MM.1S (cell line): ENCODE data around the gene ASCC2.

ENCODE experiments used
- DNase-seq: peaks from one replicate; pipeline ENCODE4 v3.0.0-alpha.2; 2015
- H2AFZ ChIP-seq: fragments of 300-600 bp; sonication (generic); 2 replicates; pipeline ENCODE4 v1.6.0; 2016; ENCODE audit warnings: antibody characterized with exemption, low read length
- H3F3A ChIP-seq: fragments of 300-600 bp; sonication (generic); 2 replicates; pipeline ENCODE4 v1.6.1; 2016; ENCODE audit warnings: mild to moderate bottlenecking, antibody characterized with exemption, low read length, moderate library complexity, mixed read lengths; ENCODE audit not compliant: insufficient read depth
- H3K27ac ChIP-seq: fragments of 300-600 bp; sonication (generic); 2 replicates; pipeline ENCODE4 v1.5.1; 2016; ENCODE audit warnings: mild to moderate bottlenecking, low read length
- H3K27me3 ChIP-seq: fragments of 300-600 bp; sonication (generic); replicated peaks from 2 replicates; pipeline ENCODE4 v1.6.0; 2016; ENCODE audit warnings: low read length; ENCODE audit not compliant: insufficient read depth
- H3K36me3 ChIP-seq: fragments of 300-600 bp; sonication (generic); replicated peaks from 2 replicates; pipeline ENCODE4 v1.6.1; 2016; ENCODE audit warnings: mild to moderate bottlenecking, low read length, mixed read lengths; ENCODE audit not compliant: insufficient read depth
- H3K4me1 ChIP-seq: fragments of 300-600 bp; sonication (generic); 2 replicates; pipeline ENCODE4 v1.6.1; 2016; ENCODE audit warnings: low read length, mixed read lengths
- H3K4me2 ChIP-seq: fragments of 300-600 bp; sonication (generic); 2 replicates; pipeline ENCODE4 v1.6.0; 2016; ENCODE audit warnings: low read depth, low read length
- H3K4me3 ChIP-seq: fragments of 300-600 bp; sonication (generic); 2 replicates; pipeline ENCODE4 v1.5.1; 2016; ENCODE audit warnings: low read length, mixed read lengths
- H3K79me2 ChIP-seq: fragments of 300-600 bp; sonication (generic); 2 replicates; pipeline ENCODE4 v1.6.1; 2016; ENCODE audit warnings: mixed run types, low read length, mixed read lengths
- H3K9ac ChIP-seq: fragments of 300-600 bp; sonication (generic); 2 replicates; pipeline ENCODE4 v1.6.1; 2016; ENCODE audit warnings: low read length, mixed read lengths
- H3K9me2 ChIP-seq: fragments of 300-600 bp; sonication (generic); replicated peaks from 2 replicates; pipeline ENCODE4 v1.6.1; 2016; ENCODE audit warnings: mild to moderate bottlenecking, low read length, mixed read lengths; ENCODE audit not compliant: insufficient read depth
- H3K9me3 ChIP-seq: fragments of 300-600 bp; sonication (generic); replicated peaks from 2 replicates; pipeline ENCODE4 v1.6.1; 2016; ENCODE audit warnings: mild to moderate bottlenecking, low read length, mixed read lengths; ENCODE audit not compliant: insufficient read depth
- H4K20me1 ChIP-seq: fragments of 300-600 bp; sonication (generic); 2 replicates; pipeline ENCODE4 v1.6.1; 2016; ENCODE audit warnings: mild to moderate bottlenecking, low read length, moderate library complexity, mixed read lengths; ENCODE audit not compliant: insufficient read depth
- CTCF ChIP-seq: fragments of 300-600 bp; sonication (generic); IDR thresholded peaks from 2 replicates; pipeline ENCODE4 v1.5.1; 2016; ENCODE audit warnings: antibody characterized with exemption, low read length, mixed read lengths
- EZH2 ChIP-seq: fragments of 300-600 bp; sonication (generic); optimal IDR thresholded peaks from 2 replicates; pipeline ENCODE3; 2017; ENCODE audit warnings: low read depth, mild to moderate bottlenecking, antibody characterized with exemption, low read length, mixed read lengths
- EZH2phosphoT487 ChIP-seq: fragments of 300-600 bp; sonication (generic); IDR thresholded peaks from 2 replicates; pipeline ENCODE4 v1.6.1; 2018; ENCODE audit warnings: antibody characterized with exemption, low read length

Gene ASCC2

GRCh38 chr22:29833392-29833965 is 4.6 kb downstream of the ASCC2 start:
- no peak overlapping the region for H3K4me2 ChIP-seq
- H3K27ac ChIP-seq: no peak overlapping the region
- H3K27me3 ChIP-seq: no peaks in the 10 kb centered on the region
- no peak overlapping the region for H3K9ac ChIP-seq
- DNase-seq: no peak
- H2AFZ ChIP-seq: no peak overlapping the region
- no peak overlapping the region for H3K4me3 ChIP-seq
- no peaks in the 10 kb centered on the region for H3K9me3 ChIP-seq
- no peaks in the 10 kb centered on the region for H4K20me1 ChIP-seq
- no peaks in the 10 kb centered on the region for H3F3A ChIP-seq
- TF ChIP-seq EZH2phosphoT487 (no peak), EZH2 (no peak), CTCF (no peak)
- 0 out of 2 replicates have a peak, but pooled peaks cover 7% of the 10 kb centered on the region for H3K4me1 ChIP-seq
- H3K9me2 ChIP-seq: no peaks in the 10 kb centered on the region
- no peaks in the 10 kb centered on the region for H3K36me3 ChIP-seq
- H3K79me2 ChIP-seq: peaks cover 34% of the 10 kb centered on the region

- Histone ChIP-seq H3K9me2 (no peaks in the 10 kb centered on the region), H3K9me3 (no peaks in the 10 kb centered on the region), H3K4me3 (no peak overlapping the region), H3K4me1 (0 out of 2 replicates have a peak, but pooled peaks cover 3% of the 10 kb centered on the region), H3K4me2 (no peak overlapping the region), H3K36me3 (no peaks in the 10 kb centered on the region), H3K27me3 (no peaks in the 10 kb centered on the region), H3F3A (no peaks in the 10 kb centered on the region), H2AFZ (no peak overlapping the region), H3K9ac (no peak overlapping the region), H3K79me2 (peaks cover 23% of the 10 kb centered on the region), H3K27ac (no peak overlapping the region), H4K20me1 (no peaks in the 10 kb centered on the region)
- no peak for TF ChIP-seq EZH2phosphoT487
- TF ChIP-seq EZH2: no peak
- TF ChIP-seq CTCF: no peak
- no peak for DNase-seq
These were observed 6.1 kb downstream of the ASCC2 start for GRCh38 chr22:29831958-29832357.

GRCh38 chr22:29831186-29831921 is 6.7 kb downstream of the ASCC2 start:
- Histone ChIP-seq H4K20me1 (no peaks in the 10 kb centered on the region), H3K9me3 (no peaks in the 10 kb centered on the region), H3K9me2 (no peaks in the 10 kb centered on the region), H2AFZ (no peak overlapping the region), H3K4me2 (no peak overlapping the region), H3K9ac (no peak overlapping the region), H3K27me3 (no peaks in the 10 kb centered on the region), H3K79me2 (peaks cover 17% of the 10 kb centered on the region), H3K4me1 (no peaks in the 10 kb centered on the region), H3F3A (no peaks in the 10 kb centered on the region), H3K36me3 (no peaks in the 10 kb centered on the region), H3K4me3 (no peak overlapping the region), H3K27ac (no peak overlapping the region)
- no peak for DNase-seq
- TF ChIP-seq EZH2phosphoT487 (no peak), EZH2 (no peak), CTCF (no peak)
